OCI-LY7 (cell line): ENCODE measurements around the gene SERTAD3. TPM values are rescaled to one million over a fixed set of nuclear protein-coding genes. Genes with fewer than 3 reads are reported as not detected.

Source experiments
- BruUV-seq: library from RNA; stranded (reverse); fragments of 400-500 nt; replicated peaks from 2 replicates; lab custom pipeline; 2021; lab: Mats Ljungman, UMichigan
- CTCF ChIA-PET: fragments of 300-600 bp; sonication (Branson Sonifier 250); formaldehyde crosslinking; loops from one replicate; lab custom pipeline; 2022; ENCODE audit warnings: antibody characterized with exemption; ENCODE audit not compliant: unreplicated experiment; lab: Charles Lee
- POLR2A ChIA-PET: fragments of 300-600 bp; sonication (Branson Sonifier 250); formaldehyde crosslinking; loops from one replicate; lab custom pipeline; 2022; ENCODE audit warnings: antibody characterized with exemption; lab: Charles Lee
- DNase-seq: peaks from one replicate; pipeline ENCODE4 v3.0.0-alpha.2; 2015; ENCODE audit warnings: low spot score
- H2AFZ ChIP-seq: fragments of 200-600 bp; sonication (generic), shearing (Covaris generic); 2 replicates; pipeline ENCODE4 v1.6.1; 2014; ENCODE audit warnings: mild to moderate bottlenecking, antibody characterized with exemption, low read length, moderate library complexity
- H3K27ac ChIP-seq: fragments of 200-600 bp; sonication (generic); 2 replicates; pipeline ENCODE4 v1.5.1; 2014; ENCODE audit warnings: mixed run types, low read depth, mild to moderate bottlenecking, moderate library complexity, low read length, inconsistent platforms; ENCODE audit not compliant: poor library complexity, severe bottlenecking
- H3K36me3 ChIP-seq: fragments of 200-600 bp; sonication (generic); 2 replicates; pipeline ENCODE4 v1.6.1; 2014; ENCODE audit warnings: mild to moderate bottlenecking, antibody characterized with exemption, low read length, moderate library complexity, mixed read lengths; ENCODE audit not compliant: insufficient read depth
- H3K4me1 ChIP-seq: fragments of 200-600 bp; sonication (generic); 2 replicates; pipeline ENCODE4 v1.5.1; 2014; ENCODE audit warnings: mild to moderate bottlenecking, low read length; ENCODE audit not compliant: insufficient read depth, poor library complexity, severe bottlenecking
- H3K4me2 ChIP-seq: fragments of 200-600 bp; sonication (generic); 2 replicates; pipeline ENCODE4 v1.6.1; 2014; ENCODE audit warnings: mild to moderate bottlenecking, low read length
- H3K4me3 ChIP-seq: fragments of 200-600 bp; sonication (generic); 2 replicates; pipeline ENCODE4 v1.5.1; 2014; ENCODE audit warnings: mild to moderate bottlenecking, low read depth, low read length; ENCODE audit not compliant: poor library complexity, severe bottlenecking
- H3K79me2 ChIP-seq: fragments of 200-600 bp; sonication (generic); 2 replicates; pipeline ENCODE4 v1.6.1; 2016; ENCODE audit warnings: low read depth, mild to moderate bottlenecking, low read length, moderate library complexity, mixed read lengths; ENCODE audit not compliant: insufficient read depth
- H3K9me2 ChIP-seq: fragments of 200-600 bp; sonication (generic); 2 replicates; pipeline ENCODE4 v1.6.1; 2016; ENCODE audit warnings: mild to moderate bottlenecking, low read length, mixed read lengths; ENCODE audit not compliant: insufficient read depth
- H3K9me3 ChIP-seq: fragments of 200-600 bp; sonication (generic); 2 replicates; pipeline ENCODE4 v1.6.1; 2014; ENCODE audit warnings: mild to moderate bottlenecking, mixed run types, low read length, mixed read lengths
- H4K20me1 ChIP-seq: fragments of 200-600 bp; sonication (generic); 2 replicates; pipeline ENCODE4 v1.6.1; 2014; ENCODE audit warnings: mild to moderate bottlenecking, antibody characterized with exemption, low read length, moderate library complexity, mixed read lengths; ENCODE audit not compliant: insufficient read depth
- CTCF ChIP-seq: fragments of 200-600 bp; sonication (generic); conservative IDR thresholded peaks from 2 replicates; pipeline ENCODE4 v1.5.1; 2014; ENCODE audit warnings: mild to moderate bottlenecking, antibody characterized with exemption, low read length, moderate library complexity, mixed read lengths
- EZH2phosphoT487 ChIP-seq: fragments of 200-600 bp; sonication (generic); IDR thresholded peaks from 2 replicates; pipeline ENCODE4 v1.6.1; 2018; ENCODE audit warnings: low read depth, borderline replicate concordance, mild to moderate bottlenecking, mixed run types, antibody characterized with exemption, low read length, moderate library complexity, mixed read lengths
- intact Hi-C: fragments of 100-400 bp; cut with micrococcal nuclease; formaldehyde crosslinking; loops from one replicate; pipeline ENCODE4 v1.10.0; 2022; ENCODE audit not compliant: unreplicated experiment
- total RNA-seq, 2 experiments: library from RNA; depleted of rRNA in 1 of 2; stranded (reverse); fragments of >200 nt in 1 of 2; shearing (Covaris generic) in 1 of 2; gene quantifications; 2 replicates each; pipeline ENCODE4 v1.2.3, GENCODE V29; 2014 to 2022

SERTAD3 gene
- total RNA-seq, 2 experiments from 2014 or later = 12.2 to 18.6 TPM

GRCh38 chr19:40461669-40462221 is 17.6 kb upstream of the SERTAD3 start:
- CTCF ChIA-PET = no interaction called here
- H3K4me2 ChIP-seq = peak overlapping the region; percentile 52
- POLR2A ChIA-PET = interaction anchor here (0.7 kb wide), 3 partner anchors 51 to 142 kb away, joined by 3 to 5 read pairs (median 4); no protein-coding TSS in a partner anchor

GRCh38 chr19:40460185-40460584 is 16.1 kb upstream of the SERTAD3 start:
- CTCF ChIA-PET = no interaction called here
- Histone ChIP-seq H3K36me3 (no peaks in the 10 kb centered on the region), H3K4me1 (peaks cover 41% of the 10 kb centered on the region), H3K4me3 (no peak overlapping the region), H3K4me2 (no peak overlapping the region), H3K79me2 (no peaks in the 10 kb centered on the region), H3K9me2 (no peaks in the 10 kb centered on the region), H3K27ac (no peak overlapping the region), H4K20me1 (no peaks in the 10 kb centered on the region), H2AFZ (no peak overlapping the region), H3K9me3 (no peaks in the 10 kb centered on the region)
- no peak for DNase-seq
- no TSS peak for BruUV-seq
- TF ChIP-seq EZH2phosphoT487 (no peak), CTCF (no peak)
- POLR2A ChIA-PET = interaction anchor here (0.7 to 1.1 kb wide), 2 partner anchors 24 to 111 kb away, joined by 3 to 4 read pairs; no protein-coding TSS in a partner anchor
- intact Hi-C loops = loop anchor here (5.0 kb wide), 2 partner anchors 53 to 153 kb away; no protein-coding TSS in a partner anchor

More at GRCh38 chr19:40461669-40462221, 17.6 kb upstream of the SERTAD3 start:
- TF ChIP-seq CTCF = no peak
- H3K9me2 ChIP-seq = no peaks in the 10 kb centered on the region
- H3K9me3 ChIP-seq = no peaks in the 10 kb centered on the region
- intact Hi-C loops = loop anchor here (5.0 kb wide), 2 partner anchors 54 to 154 kb away; no protein-coding TSS in a partner anchor
- no peaks in the 10 kb centered on the region for H3K79me2 ChIP-seq
- DNase-seq = peak; percentile 91
- H3K36me3 ChIP-seq = no peaks in the 10 kb centered on the region
- peak overlapping the region; percentile 76 for H3K27ac ChIP-seq
- H3K4me1 ChIP-seq = peaks cover 51% of the 10 kb centered on the region
- peak overlapping the region; percentile 2 for H3K4me3 ChIP-seq
- no peaks in the 10 kb centered on the region for H4K20me1 ChIP-seq
- no TSS peak for BruUV-seq
- peak overlapping the region; percentile 76 for H2AFZ ChIP-seq

- Histone ChIP-seq H3K4me2 (no peak overlapping the region), H3K79me2 (no peaks in the 10 kb centered on the region), H3K27ac (no peak overlapping the region), H3K4me3 (no peak overlapping the region), H3K9me2 (no peaks in the 10 kb centered on the region), H2AFZ (no peak overlapping the region), H3K4me1 (peaks cover 32% of the 10 kb centered on the region), H4K20me1 (no peaks in the 10 kb centered on the region), H3K36me3 (no peaks in the 10 kb centered on the region), H3K9me3 (no peaks in the 10 kb centered on the region)
- ChIA-PET POLR2A (no interaction called here), CTCF (interaction anchor here (0.6 kb wide), 1 partner anchor 38 kb away, joined by 3 read pairs; no protein-coding TSS in a partner anchor)
- TF ChIP-seq EZH2phosphoT487 = no peak
- no peak for TF ChIP-seq CTCF
- BruUV-seq = no TSS peak
- intact Hi-C loops = no loop called here
- DNase-seq = no peak
These were observed 14.5 kb upstream of the SERTAD3 start for GRCh38 chr19:40458597-40458974.
